HFFc6 (cell line): Measurements from ENCODE around the gene DNAH14. TPM values are rescaled to one million over a fixed set of nuclear protein-coding genes. Genes with fewer than 3 reads are reported as not detected.
"Not testable (repeated sequence)": the region's sequence is repeated elsewhere in the genome, so short reads cannot be mapped to it uniquely, and the experiment has no call there.

Experiments used
- DNase-seq: peaks from one replicate; pipeline ENCODE4 v3.0.0-alpha.2; 2018
- H3K27ac Mint-ChIP-seq: 2 replicates; pipeline ENCODE4 v1.8.0; 2020; ENCODE audit warnings: mild to moderate bottlenecking, mixed read lengths
- H3K27me3 Mint-ChIP-seq: 2 replicates; pipeline ENCODE4 v1.8.0; 2021; ENCODE audit warnings: mild to moderate bottlenecking, moderate library complexity, mixed read lengths; ENCODE audit not compliant: insufficient read depth
- H3K36me3 Mint-ChIP-seq: 2 replicates; pipeline ENCODE4 v1.8.0; 2021; ENCODE audit warnings: low read depth, mixed read lengths
- H3K4me1 Mint-ChIP-seq: 2 replicates; pipeline ENCODE4 v1.8.0; 2020; ENCODE audit warnings: low read depth, mixed read lengths
- H3K4me3 Mint-ChIP-seq: 2 replicates; pipeline ENCODE4 v1.8.0; 2020; ENCODE audit warnings: mild to moderate bottlenecking, moderate library complexity, mixed read lengths
- H3K9me3 Mint-ChIP-seq: 2 replicates; pipeline ENCODE4 v1.8.0; 2020; ENCODE audit warnings: mild to moderate bottlenecking, mixed read lengths
- CTCF ChIP-seq: fragments of 200-600 bp; sonication (generic); IDR thresholded peaks from 2 replicates; pipeline ENCODE4 v1.5.0; 2021; ENCODE audit warnings: antibody characterized with exemption, mild to moderate bottlenecking
- total RNA-seq, 6 experiments: library from RNA; stranded (reverse); fragmentation: NEBNext Ultra II Directional; extraction: Animal tissue kit (Norgen Biotek cat#: 25700); gene quantifications; 2 replicates in 1 of 6; 3 replicates in 5 of 6; pipeline ENCODE4 v1.2.3, GENCODE V29; 2021

The DNAH14 gene
- total RNA-seq, 6 experiments from 2014 or later: 6.0 to 8.4 (median 6.9) TPM

DNA sequence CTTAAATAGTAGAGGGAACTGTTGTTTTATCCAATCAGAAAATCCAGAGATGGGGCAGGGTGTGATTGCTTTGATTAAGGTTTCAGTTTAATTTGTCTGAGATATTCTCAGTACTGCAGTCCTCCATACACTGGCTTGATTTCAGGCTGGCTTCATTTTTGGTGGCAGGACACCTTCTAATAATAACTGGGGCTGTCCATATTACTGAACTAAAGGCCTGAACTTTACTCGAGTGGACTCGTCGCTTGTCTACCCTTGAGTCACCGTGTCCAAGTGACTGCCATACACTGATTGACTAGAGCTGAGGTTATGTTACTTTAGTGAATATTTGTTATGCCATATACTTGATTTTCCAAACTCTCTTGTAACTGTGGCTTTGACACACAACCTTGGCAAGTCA, 228.8 kb downstream of the DNAH14 start:
- no peaks in the 10 kb centered on the region for H3K36me3 Mint-ChIP-seq
- no peak overlapping the region for H3K4me3 Mint-ChIP-seq
- no peak overlapping the region for H3K27ac Mint-ChIP-seq
- DNase-seq: no peak
- H3K9me3 Mint-ChIP-seq: peaks cover 2% of the 10 kb centered on the region
- H3K27me3 Mint-ChIP-seq: peaks cover 2% of the 10 kb centered on the region; the same call in 1 of the 2 replicates
- TF ChIP-seq CTCF: no peak
- no peaks in the 10 kb centered on the region for H3K4me1 Mint-ChIP-seq

- H3K4me1 Mint-ChIP-seq: no peaks in the 10 kb centered on the region
- no peaks in the 10 kb centered on the region for H3K36me3 Mint-ChIP-seq
- no peak for TF ChIP-seq CTCF
- peaks cover 5% of the 10 kb centered on the region for H3K9me3 Mint-ChIP-seq
- peaks cover 2% of the 10 kb centered on the region; the same call in 1 of the 2 replicates for H3K27me3 Mint-ChIP-seq
- H3K27ac Mint-ChIP-seq: no peak overlapping the region
- no peak for DNase-seq
- H3K4me3 Mint-ChIP-seq: no peak overlapping the region
Observed at GRCh38 chr1:225159793-225160192, 230.3 kb downstream of the DNAH14 start.

DNA sequence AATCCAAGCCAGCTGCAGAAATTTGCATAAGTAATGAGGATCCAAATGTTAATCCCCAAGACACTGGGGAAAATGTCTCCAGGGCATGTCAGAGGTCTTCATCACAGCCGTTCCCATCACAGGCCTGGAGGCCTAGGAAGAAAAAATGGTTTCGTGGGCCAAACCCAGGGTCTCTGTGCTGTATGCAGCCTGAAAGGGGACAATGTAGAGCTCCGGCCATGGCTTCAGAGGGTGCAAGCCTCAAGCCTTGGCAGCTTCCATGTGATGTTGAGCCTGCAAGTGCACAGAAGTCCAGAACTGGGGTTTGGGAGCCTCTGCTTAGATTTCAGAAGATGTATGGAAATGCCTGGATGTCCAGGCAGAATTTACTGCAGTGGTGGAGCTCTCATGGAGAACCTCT, 247.9 kb downstream of the DNAH14 start:
- not testable (repeated sequence) for DNase-seq, H3K4me3 Mint-ChIP-seq, H3K27me3 Mint-ChIP-seq, H3K27ac Mint-ChIP-seq, H3K36me3 Mint-ChIP-seq, H3K4me1 Mint-ChIP-seq
- peaks cover 50% of the 10 kb centered on the region for H3K9me3 Mint-ChIP-seq

DNA sequence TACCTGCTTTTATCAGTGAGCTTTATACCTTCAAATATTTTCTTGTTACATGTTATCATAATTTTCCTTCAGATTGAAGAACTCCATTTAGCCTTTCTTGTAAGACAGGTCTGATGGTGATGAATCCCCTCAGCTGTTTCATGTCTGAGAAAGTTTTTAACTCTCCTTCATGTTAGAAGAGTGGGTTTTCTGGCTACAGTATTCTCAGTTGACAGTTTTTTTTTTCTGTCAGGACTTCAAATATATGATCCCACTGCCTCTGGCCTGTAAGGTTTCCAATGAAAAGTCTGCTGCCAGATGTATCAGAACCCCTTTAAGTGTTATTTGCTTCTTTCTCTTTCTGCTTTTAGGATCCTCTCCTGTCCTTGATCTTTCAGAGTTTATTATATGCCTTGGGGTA, 250.2 kb downstream of the DNAH14 start:
- Mint-ChIP-seq H3K27ac (no peak overlapping the region), H3K27me3 (peaks cover 1% of the 10 kb centered on the region; the same call in 1 of the 2 replicates), H3K4me1 (no peaks in the 10 kb centered on the region), H3K36me3 (peaks cover 5% of the 10 kb centered on the region; the same call in 1 of the 2 replicates), H3K9me3 (peaks cover 50% of the 10 kb centered on the region), H3K4me3 (no peak overlapping the region)
- no peak for TF ChIP-seq CTCF
- no peak for DNase-seq

DNA sequence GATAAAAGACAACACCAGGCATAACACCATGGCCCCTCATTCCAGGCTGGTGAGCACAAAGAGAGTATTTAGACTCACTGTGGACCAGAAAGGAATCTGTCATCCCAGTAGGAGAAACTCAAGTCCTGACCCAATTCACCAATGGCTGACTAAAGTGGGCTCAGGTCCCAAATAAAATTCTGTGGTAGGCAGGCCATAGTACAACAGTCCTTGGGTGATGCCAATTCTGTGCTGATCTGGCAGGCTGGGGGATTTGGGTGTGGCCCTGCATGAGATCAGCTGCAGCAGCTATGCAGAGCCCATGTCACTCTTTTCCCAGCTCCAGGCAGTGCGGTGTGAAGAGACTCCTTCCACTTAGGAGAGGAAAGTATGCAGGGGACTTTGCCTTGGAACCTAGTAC, 253.2 kb downstream of the DNAH14 start:
- Mint-ChIP-seq H3K4me1 (no peaks in the 10 kb centered on the region), H3K9me3 (peaks cover 32% of the 10 kb centered on the region), H3K36me3 (peaks cover 5% of the 10 kb centered on the region; the same call in 1 of the 2 replicates), H3K4me3 (no peak overlapping the region), H3K27ac (no peak overlapping the region), H3K27me3 (peaks cover 1% of the 10 kb centered on the region; the same call in 1 of the 2 replicates)
- no peak for TF ChIP-seq CTCF
- DNase-seq: no peak

GRCh38 chr1:225191199-225191753, 261.8 kb downstream of the DNAH14 start:
- Mint-ChIP-seq H3K27ac (no peak overlapping the region), H3K36me3 (peaks cover 5% of the 10 kb centered on the region; the same call in 1 of the 2 replicates), H3K4me3 (no peak overlapping the region), H3K9me3 (peaks cover 20% of the 10 kb centered on the region), H3K27me3 (no peaks in the 10 kb centered on the region), H3K4me1 (no peaks in the 10 kb centered on the region)
- no peak for DNase-seq
- no peak for TF ChIP-seq CTCF
